Cardiac septum (tissue), 1 donor: ENCODE results near the gene OLFML2A. TPM values are rescaled to one million over a fixed set of nuclear protein-coding genes. Genes with fewer than 3 reads are reported as not detected.
"Not testable (repeated sequence)": the region's sequence is repeated elsewhere in the genome, so short reads cannot be mapped to it uniquely, and the experiment has no call there.

Experiments used
- DNase-seq: peaks from one replicate; pipeline ENCODE4 v3.0.0-alpha.2; 2020; ENCODE audit warnings: low spot score
- intact Hi-C: fragments of 100-400 bp; cut with DNase I; formaldehyde crosslinking; loops from one replicate; pipeline ENCODE4 v1.14.0; 2022
- total RNA-seq: library from RNA; stranded (reverse); fragmentation: NEBNext Ultra II Directional; extraction: Animal tissue kit (Norgen Biotek cat#: 25700); gene quantifications from one replicate; pipeline ENCODE4 v1.2.1, GENCODE V29; 2021
- donor health status: DM: no; HTN: no; CAD: no.

OLFML2A gene
- total RNA-seq, 1 donor from 2014 or later, result 46.4 TPM

- DNase-seq, result no peak
- intact Hi-C loops, result no loop called here
These were observed 63.4 kb downstream of the OLFML2A start for GRCh38 chr9:124840300-124840833.

DNA sequence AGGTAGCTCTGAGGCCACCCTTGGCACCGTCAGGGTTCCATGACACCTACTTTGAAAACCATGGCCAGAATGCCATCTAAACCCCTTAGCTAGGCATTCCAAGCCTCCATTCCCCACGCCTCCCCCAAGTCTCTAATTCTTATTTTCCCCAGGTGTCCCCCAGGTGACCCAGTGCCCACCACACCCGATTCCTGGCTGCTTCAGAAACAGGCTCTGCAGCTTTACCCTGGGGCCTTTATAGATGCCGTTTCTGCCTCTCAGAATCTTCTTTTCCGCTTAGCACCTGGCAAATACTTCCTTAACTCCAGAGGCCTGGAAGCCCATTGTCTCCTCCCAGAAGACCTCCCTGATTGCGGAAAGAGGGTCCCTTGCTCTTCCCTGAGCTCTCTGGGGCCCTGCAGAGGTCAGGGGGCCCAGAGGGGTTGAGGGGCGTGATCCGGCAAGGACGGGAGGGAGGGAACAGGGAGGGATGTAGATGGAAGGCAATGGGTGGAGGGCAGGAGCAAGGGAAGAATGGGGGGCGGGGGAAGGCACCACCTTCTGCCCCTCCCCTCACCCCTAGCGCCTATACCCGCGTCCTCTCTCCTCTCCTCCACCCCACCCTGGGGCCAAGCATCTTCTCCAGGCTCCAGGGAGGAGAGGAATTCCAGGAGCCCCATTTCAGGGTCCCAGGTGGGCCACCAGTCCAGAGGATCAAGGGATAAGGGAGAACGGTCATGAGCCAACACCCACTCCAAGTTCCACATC lies 64.3 kb downstream of the OLFML2A start:
- intact Hi-C loops, result no loop called here
- no peak for DNase-seq

- intact Hi-C loops, result no loop called here
- no peak for DNase-seq
These were observed 66.6 kb downstream of the OLFML2A start for GRCh38 chr9:124843456-124844034.

DNA sequence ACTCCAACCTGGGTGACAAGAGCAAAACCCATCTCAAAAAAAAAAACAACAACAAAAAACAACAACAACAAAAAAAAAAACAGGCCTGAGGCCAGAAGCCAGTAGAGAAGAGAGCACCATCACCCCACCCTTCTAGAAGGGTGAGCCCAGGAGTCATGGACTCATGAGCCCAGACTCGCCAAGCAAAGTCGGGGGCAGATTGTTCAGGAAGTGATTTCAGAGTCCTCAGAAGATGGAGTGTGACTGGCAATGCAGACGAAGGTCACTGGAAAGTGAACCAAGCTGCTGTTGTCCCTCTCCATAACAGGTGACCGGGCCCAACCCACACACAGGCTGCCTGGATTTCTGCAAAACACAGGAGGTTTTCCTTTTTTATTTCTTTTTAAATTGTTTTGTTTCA lies 67.4 kb downstream of the OLFML2A start:
- intact Hi-C loops, result no loop called here
- DNase-seq, result no peak

GRCh38 chr9:124846467-124846866 lies 69.5 kb downstream of the OLFML2A start:
- intact Hi-C loops, DNase-seq: not testable (repeated sequence)

GRCh38 chr9:124846969-124847368 lies 70.0 kb downstream of the OLFML2A start:
- intact Hi-C loops, result no loop called here
- no peak for DNase-seq

- no peak for DNase-seq
- intact Hi-C loops, result no loop called here
These were observed 72.9 kb downstream of the OLFML2A start for GRCh38 chr9:124849801-124850200.

GRCh38 chr9:124852121-124852828 lies 75.3 kb downstream of the OLFML2A start:
- DNase-seq, result no peak
- intact Hi-C loops, result no loop called here

GRCh38 chr9:124852829-124853531 lies 76.0 kb downstream of the OLFML2A start, which contains the start of gene WDR38:
TSS of gene WDR38 (plus strand) at chr9:124853460. CDS start at chr9:124853532, 72 bp downstream.
- DNase-seq, result peak; percentile 91
- intact Hi-C loops, result loop anchor here (1.0 kb wide), 1 partner anchor 79 kb away; no protein-coding TSS in a partner anchor

DNA sequence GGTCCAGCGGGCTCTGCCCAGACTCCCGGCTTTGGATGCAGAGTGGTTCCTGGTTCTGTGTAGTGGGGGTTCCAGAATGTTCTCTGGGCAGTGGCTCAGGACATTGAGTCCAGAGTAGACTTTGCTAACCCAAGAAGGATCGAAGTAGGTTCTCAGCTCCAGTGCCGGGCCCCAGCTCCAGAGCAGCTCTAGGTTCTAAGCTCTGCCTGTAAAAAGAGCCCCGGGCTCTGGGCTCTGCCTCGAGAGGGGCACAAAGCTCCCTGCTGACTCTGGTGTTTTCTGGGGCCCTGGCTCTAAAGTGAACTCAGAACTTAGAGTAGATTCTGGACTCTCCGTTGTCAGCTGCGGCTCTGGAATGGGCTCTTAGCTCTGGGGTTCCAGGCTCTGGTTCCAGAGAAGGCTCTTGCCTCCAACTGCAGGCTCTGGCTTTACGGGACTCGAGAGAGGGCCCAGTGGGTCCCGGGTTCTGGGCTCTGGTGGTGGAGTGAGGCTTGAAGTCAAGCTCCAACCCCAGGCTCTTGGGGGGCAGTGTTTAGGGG lies 76.7 kb downstream of the OLFML2A start:
- intact Hi-C loops, result loop anchor here (1.0 kb wide), 1 partner anchor 79 kb away; no protein-coding TSS in a partner anchor

DNA sequence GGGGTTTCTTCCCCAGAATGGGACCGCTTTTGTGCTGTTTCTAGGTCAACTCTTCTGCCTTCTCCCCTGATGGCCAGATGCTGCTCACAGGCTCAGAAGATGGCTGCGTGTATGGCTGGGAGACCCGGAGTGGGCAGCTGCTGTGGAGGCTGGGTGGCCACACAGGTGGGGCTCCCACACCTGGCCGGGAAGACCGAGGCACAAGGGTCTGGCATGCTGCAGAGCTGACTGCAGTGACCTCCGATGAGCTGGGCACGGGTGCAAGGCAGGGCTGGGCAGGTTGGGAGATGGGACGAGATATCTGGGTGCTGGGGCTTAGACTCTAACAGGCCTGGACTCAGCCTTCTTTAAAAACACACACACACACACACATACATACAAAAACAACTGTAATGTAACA lies 77.2 kb downstream of the OLFML2A start:
- no peak for DNase-seq
- intact Hi-C loops, result no loop called here

More for the DNA sequence above, 76.7 kb downstream of the OLFML2A start:
- no peak for DNase-seq

GRCh38 chr9:124854822-124855221 lies 77.9 kb downstream of the OLFML2A start:
- DNase-seq, result no peak
- intact Hi-C loops, result no loop called here

DNA sequence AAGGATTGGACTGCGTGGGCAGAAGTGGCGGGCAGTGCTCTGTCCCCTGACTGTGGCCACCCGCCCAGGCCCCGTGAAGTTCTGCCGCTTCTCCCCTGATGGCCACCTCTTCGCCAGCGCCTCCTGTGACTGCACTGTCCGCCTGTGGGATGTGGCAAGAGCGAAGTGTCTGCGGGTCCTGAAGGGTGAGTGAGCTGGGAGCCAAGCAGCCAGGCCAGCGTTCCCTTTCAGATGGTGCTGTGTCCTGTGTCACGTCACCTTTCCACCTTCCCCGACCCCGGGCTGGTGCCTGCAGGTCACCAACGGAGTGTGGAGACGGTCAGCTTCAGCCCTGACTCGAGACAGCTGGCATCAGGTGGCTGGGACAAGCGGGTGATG lies 78.6 kb downstream of the OLFML2A start:
- intact Hi-C loops, result no loop called here
- no peak for DNase-seq

- no peak for DNase-seq
- intact Hi-C loops, result no loop called here
These were observed 79.2 kb downstream of the OLFML2A start for GRCh38 chr9:124855944-124856765.

DNA sequence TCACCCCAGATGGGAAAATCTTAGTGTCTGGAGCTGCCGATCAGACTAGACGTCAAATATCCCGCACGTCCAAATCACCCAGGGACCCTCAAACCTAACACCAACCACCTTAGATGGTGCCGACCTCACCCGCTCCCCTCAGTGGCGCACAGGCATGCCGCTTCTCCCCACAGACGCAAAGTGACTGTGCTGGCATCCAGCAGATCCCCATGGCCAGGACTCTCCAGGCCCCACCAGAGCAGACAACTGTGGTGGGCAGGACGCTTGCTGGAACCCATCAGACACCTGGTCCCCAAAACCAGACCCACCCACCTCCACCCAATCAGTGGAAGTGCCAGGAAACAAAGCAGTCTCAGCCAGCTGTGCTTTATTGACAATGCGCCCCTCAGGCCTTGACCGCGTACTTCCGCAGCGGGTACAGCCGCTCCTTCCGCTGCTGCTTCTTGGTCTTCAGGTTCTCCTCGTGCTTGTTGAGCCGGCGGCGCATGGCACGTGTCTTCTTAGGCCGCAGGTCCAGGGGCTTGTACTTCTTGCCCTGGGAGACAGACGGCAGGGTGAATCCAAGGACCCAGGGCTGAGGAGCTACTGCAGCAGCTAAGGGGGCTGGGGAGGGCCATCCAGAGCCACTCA lies 80.7 kb downstream of the OLFML2A start:
- DNase-seq, result no peak
- intact Hi-C loops, result no loop called here

GRCh38 chr9:124858330-124859046 lies 81.6 kb downstream of the OLFML2A start:
- no peak for DNase-seq
- intact Hi-C loops, result no loop called here

DNA sequence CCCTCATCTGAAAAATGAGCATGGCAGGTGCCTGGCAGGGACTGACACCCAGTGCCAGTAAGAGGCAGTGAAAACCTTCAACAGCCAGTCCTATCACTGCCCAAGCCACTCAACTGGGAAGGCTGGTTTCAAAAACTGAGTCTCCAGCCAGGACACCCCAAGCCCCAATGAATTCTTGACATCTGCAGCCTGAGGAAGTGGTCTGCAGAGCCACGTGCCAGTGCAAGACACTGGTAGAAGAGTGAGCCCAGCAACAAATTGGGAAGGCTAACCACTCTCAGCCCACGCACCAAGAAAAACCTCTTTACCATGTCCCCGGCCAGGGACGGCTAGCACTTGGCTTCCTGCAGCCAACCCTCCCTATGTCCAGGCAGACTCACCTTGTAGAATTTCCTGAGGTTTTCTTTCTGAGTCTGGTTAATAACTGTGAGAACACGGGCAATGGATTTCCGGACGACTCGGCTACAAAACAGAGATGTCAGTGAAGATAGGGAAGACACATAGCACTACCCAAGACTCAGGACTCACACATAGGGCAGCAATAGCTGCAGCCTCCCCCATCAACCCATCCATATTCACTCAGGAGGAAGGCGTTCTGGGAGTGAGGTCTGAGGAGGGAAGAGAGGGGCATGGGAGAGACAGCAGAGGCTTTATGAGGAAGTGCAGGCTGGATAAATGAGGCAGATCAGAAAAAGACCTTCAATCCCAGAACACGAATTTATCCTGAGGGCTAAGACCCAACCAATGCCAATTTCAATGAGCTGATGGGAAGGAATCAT lies 83.1 kb downstream of the OLFML2A start:
- no peak for DNase-seq
- intact Hi-C loops, result no loop called here
